Measurements from ENCODE around the gene GAB3. TPM values are rescaled to one million over a fixed set of nuclear protein-coding genes. Genes with fewer than 3 reads are reported as not detected.

Gene GAB3
- total and polyA plus RNA-seq, 9 of the 15 experiments (the other 6 are each of a cell fraction or from before 2014, with no cell fraction given) = 16.1 to 31.4 (median 20.2) TPM

- Histone ChIP-seq H2AFZ (ENCODE audit: low read depth, low read length) (no peak overlapping the region), H3K9me3 (replicated peaks; ENCODE audit: control insufficient read depth, insufficient read depth, low read depth, low read length) (no peaks in the 10 kb centered on the region), H3K27ac (ENCODE audit: extremely low read depth, low read depth, low read length) (peak overlapping the region; percentile 12; the same call in 2 of the 3 replicates), H4K20me1 (replicated peaks; ENCODE audit: control insufficient read depth, insufficient read depth, low read length) (peaks cover 5% of the 10 kb centered on the region; the same call in 1 of the 2 replicates), H3K4me3 (no peak overlapping the region), H3K27me3 (ENCODE audit: control insufficient read depth in 2 of 2, insufficient read depth in 2 of 2, low read length in 2 of 2) (no peaks in the 10 kb centered on the region), H3K4me2 (ENCODE audit: insufficient read depth, low read length) (no peak overlapping the region), H3K4me1 (replicated peaks in 1 of 2; ENCODE audit: control insufficient read depth in 2 of 2, insufficient read depth in 2 of 2, low read length in 2 of 2) (peaks cover 16 to 40% of the 10 kb centered on the region in 2 experiments; a peak in 4 of 5 replicates), H3K36me3 (ENCODE audit: control insufficient read depth, insufficient read depth, low read length) (peaks cover 90% of the 10 kb centered on the region), H3K9me1 (ENCODE audit: control insufficient read depth, insufficient read depth, low read length) (peaks cover 4% of the 10 kb centered on the region), H3K79me2 (ENCODE audit: control insufficient read depth, insufficient read depth, low read length) (peaks cover 99% of the 10 kb centered on the region), H3K9ac (ENCODE audit: insufficient read depth in 1 of 2, low read depth in 2 of 2, low read length in 2 of 2) (no peak overlapping the region)
- ChIA-PET CTCF (ENCODE audit: low intra/inter-chr PET ratio) (no interaction called here), POLR2A (interaction anchor here (1.8 to 3.4 kb wide), 3 partner anchors 10 to 16 kb away, joined by 5 to 14 read pairs (median 12); no protein-coding TSS in a partner anchor)
- WGBS (ENCODE audit: insufficient coverage, low coverage, missing lambda C conversion rate) = 77% methylated on average over 8 of the region's 8 CpGs
- DNase-seq (ENCODE audit: extremely low read depth in 1 of 4, low spot score in 3 of 4) (peak in 1 of 4 experiments; percentile 41), FAIRE-seq (no peak), ATAC-seq (no peak)
- in situ Hi-C loops (cut with MboI) (no loop called here), intact Hi-C loops (cut with micrococcal nuclease) (no loop called here)
- no TSS peak for BruUV-seq (replicated peaks)
- TF ChIP-seq SAFB (IDR thresholded peaks at IDR 0.05; ENCODE audit: borderline replicate concordance, low read depth, low read length) (no peak), NFE2 (IDR thresholded peaks at IDR 0.05; ENCODE audit: low read depth) (no peak), THRB (CRISPR knock-in tag; conservative IDR thresholded peaks at IDR 0.05) (no peak), RBM25 (IDR thresholded peaks at IDR 0.05; ENCODE audit: low read depth, low read length, severe bottlenecking) (no peak), JUND (IDR thresholded peaks at IDR 0.05; ENCODE audit: borderline replicate concordance, low read depth, low read length) (no peak), JUND (tag; IDR thresholded peaks at IDR 0.05; ENCODE audit: borderline replicate concordance, low read depth, low read length) (no peak), ZFP1 (CRISPR knock-in tag; IDR thresholded peaks at IDR 0.05) (no peak), SRSF1 (IDR thresholded peaks at IDR 0.05; ENCODE audit: low read depth, low read length) (no peak), ZNF740 (CRISPR knock-in tag; IDR thresholded peaks at IDR 0.05) (no peak), ZNF740 (tag; IDR thresholded peaks at IDR 0.05) (no peak), ESRRB (CRISPR knock-in tag; IDR thresholded peaks at IDR 0.05; ENCODE audit: borderline replicate concordance) (no peak), DIDO1 (tag; IDR thresholded peaks at IDR 0.05; ENCODE audit: low read depth) (no peak), NCOA1 (IDR thresholded peaks at IDR 0.05; ENCODE audit: low read depth) (no peak), CREB3L1 (IDR thresholded peaks at IDR 0.05; ENCODE audit: borderline replicate concordance, low read depth) (no peak), ZNF695 (CRISPR knock-in tag; IDR thresholded peaks at IDR 0.05) (no peak), TAF7 (tag; IDR thresholded peaks at IDR 0.05) (no peak), TCF15 (CRISPR knock-in tag; IDR thresholded peaks at IDR 0.05) (no peak), ETS1 (conservative IDR thresholded peaks at IDR 0.05; ENCODE audit: control insufficient read depth, low read depth, low read length) (no peak), PYGO2 (tag; IDR thresholded peaks at IDR 0.05) (no peak)
These were observed 41.1 kb upstream of the GAB3 start for GRCh38 chrX:154791939-154792338.

Data from K562 (cell line).